GM12873 (cell line): ENCODE results near the gene CCDC7.

ENCODE experiments used
- TF ChIP-seq, protein P1 (sequence below): IDR thresholded peaks from 2 replicates; pipeline ENCODE4 v1.5.1; 2012; ENCODE audit warnings: low read depth, mild to moderate bottlenecking, moderate library complexity, low read length, control low read depth; ENCODE audit not compliant: insufficient read depth; ENCODE audit errors: missing control alignments

Gene CCDC7

DNA sequence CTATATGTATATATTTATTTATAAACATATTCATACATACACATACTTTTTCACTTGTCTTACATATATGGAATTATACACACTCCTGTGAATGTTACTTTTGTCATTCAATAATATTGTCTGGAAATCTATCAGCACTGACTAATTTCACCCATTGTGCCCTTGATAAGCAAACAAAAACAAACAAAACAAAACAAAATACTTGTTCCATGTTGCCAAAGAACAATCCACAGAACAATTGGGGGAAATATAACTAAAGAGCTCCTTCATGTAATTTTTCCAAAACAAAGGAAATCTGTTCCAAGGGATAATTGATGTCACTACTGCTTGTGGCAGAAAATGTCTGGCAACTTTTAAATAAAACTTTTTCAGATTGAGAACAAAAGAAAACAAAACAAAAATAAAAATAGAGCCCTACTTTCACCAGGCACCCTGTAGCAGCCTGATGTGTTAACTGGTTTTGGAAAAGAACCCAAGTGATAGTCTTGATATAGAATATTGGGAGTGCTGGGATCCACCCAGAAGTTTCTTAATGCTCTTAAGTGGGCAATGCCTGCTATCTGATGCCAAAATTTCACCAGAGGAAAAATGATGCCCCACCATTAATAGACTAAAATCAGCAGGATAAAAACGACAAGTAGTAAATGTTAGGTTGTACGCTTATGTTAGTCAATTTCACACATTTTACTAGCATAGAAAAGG is 34.0 kb upstream of the CCDC7 start:
- TF ChIP-seq, protein P1, sequence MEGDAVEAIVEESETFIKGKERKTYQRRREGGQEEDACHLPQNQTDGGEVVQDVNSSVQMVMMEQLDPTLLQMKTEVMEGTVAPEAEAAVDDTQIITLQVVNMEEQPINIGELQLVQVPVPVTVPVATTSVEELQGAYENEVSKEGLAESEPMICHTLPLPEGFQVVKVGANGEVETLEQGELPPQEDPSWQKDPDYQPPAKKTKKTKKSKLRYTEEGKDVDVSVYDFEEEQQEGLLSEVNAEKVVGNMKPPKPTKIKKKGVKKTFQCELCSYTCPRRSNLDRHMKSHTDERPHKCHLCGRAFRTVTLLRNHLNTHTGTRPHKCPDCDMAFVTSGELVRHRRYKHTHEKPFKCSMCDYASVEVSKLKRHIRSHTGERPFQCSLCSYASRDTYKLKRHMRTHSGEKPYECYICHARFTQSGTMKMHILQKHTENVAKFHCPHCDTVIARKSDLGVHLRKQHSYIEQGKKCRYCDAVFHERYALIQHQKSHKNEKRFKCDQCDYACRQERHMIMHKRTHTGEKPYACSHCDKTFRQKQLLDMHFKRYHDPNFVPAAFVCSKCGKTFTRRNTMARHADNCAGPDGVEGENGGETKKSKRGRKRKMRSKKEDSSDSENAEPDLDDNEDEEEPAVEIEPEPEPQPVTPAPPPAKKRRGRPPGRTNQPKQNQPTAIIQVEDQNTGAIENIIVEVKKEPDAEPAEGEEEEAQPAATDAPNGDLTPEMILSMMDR = no peak

DNA sequence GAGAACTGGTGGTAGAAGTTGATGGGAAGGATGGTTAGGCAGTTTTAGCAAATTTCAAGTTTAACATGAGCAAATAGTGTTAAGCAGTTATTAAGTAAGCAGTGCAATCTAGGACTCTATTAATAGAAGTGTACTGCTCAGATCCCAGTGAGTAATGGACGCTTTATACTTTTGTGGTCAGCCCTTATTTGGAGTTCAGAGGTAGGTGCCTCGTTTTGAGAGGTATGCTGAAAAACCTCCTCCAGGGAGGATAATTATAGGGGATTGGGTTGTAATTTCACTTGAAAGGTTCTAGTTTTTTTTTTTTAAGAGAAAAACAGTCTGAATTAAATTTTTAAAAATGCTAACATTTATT is 33.5 kb upstream of the CCDC7 start:
- TF ChIP-seq, protein P1 = no peak

DNA sequence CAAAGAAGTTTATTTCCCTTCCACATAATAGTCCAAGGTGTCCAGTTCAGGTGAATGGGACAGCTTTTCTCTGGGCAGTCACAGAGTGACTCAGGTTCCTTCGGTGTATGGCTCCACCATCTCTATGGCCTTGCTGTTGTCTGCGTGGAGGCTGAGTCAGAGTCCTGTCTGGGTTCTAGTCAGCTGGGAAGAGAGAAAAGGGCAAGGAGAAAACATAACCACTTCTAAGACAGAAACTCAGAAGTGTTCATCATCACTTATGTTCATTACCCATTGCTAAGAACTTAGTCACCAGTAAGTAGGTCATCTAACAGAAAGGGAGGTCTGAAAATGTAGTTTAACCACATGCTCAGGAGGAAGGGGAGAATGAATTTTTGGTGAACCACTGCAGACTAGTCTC is 32.4 kb upstream of the CCDC7 start:
- TF ChIP-seq, protein P1 = no peak

DNA sequence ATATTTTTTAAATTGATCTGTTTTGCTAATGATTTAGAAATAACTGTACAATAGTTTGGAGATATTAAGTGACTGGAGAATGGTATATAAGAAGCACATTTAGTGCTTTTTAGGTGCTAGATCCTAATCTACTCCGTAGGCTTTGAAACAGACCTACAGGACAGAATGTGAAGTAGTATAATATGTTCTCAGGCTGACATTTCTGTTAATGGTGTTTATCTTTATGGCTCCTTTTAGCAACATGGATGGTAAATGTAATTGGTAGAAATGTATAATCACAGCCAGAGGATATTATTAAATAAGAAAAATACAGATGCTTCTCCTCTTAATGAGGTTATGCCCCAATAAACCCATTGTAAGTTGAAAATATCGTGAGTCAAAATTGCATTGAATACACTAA is 30.6 kb upstream of the CCDC7 start:
- TF ChIP-seq, protein P1 = no peak

DNA sequence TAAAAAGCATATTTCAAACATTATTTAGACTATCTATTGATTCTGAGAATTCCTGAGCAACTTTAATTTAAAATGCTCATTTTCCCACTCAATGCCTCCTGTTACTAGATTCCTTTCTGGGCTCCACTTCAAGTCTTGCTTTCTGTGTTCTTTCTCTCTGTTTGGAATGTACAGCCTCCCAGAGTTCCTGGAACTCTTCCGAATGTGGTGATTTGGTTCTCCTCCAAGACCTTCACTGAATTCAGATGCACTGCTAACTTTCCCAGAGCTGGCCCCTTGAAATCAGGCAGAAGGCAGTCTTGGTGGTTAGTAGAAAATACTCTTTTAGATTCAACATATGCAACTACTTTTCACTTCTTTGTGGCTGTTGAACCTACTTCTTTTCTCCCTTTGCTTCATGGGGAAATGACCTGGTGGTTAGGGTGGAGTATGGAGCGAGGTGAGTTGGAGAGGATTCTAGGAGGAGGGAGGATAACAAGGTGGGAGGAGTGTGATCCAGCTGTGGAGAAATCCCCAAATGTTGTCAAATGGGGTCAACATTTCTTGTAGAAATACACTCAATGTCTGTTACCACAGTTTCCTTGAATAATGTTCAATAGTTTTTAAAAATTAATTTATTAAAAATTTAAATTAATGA is 27.9 kb upstream of the CCDC7 start:
- TF ChIP-seq, protein P1 = no peak

DNA sequence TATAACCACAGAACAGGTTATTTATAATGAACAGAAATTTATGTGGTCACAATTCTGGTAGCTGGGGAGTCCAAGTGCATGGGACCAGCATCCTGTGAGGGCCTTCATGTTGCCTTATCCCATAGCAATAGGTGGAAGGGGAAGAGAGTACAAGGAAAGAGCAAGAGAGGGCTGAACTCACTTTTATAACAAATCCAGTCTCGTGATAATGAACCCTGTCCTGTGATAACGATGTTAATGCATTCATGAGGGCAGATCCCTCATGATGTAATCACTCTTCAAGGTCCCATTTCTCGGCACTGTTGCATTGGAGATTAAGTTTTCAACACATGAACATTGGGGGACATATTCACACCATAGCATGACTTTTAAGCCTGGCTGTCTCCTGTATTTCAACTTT is 27.4 kb upstream of the CCDC7 start:
- TF ChIP-seq, protein P1 = no peak

DNA sequence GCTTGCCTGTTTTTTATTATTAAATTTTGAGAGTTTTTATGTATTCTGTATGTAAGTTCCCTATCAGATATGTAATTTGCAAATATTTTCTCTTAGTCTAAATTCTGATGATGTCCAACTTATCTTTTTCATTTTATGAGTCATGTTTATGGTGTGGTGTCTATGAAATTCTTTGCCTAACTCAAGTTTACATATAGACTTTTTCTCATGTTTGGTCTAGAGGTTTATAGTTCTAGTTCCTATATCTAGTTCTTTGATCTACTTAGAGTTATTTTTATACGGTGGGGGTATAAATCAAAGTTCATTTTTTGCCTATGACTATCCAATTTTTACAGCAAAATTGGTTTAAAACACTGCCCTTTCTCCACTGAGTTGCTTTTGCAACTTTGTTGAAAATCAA is 26.3 kb upstream of the CCDC7 start:
- TF ChIP-seq, protein P1 = no peak
